H1 (cell line): Measurements from ENCODE around the gene TBC1D9. TPM values are rescaled to one million over a fixed set of nuclear protein-coding genes. Genes with fewer than 3 reads are reported as not detected.

ENCODE experiments used
- CTCF ChIA-PET: fragments of 300-600 bp; sonication (Branson Sonifier 250); formaldehyde crosslinking; loops from one replicate; lab custom pipeline; 2021; ENCODE audit not compliant: partially characterized antibody; lab: Charles Lee
- POLR2A ChIA-PET: fragments of 300-600 bp; sonication (Branson Sonifier 250); formaldehyde crosslinking; loops from one replicate; lab custom pipeline; 2021; ENCODE audit warnings: inconsistent platforms; ENCODE audit not compliant: partially characterized antibody; lab: Charles Lee
- DNase-seq, 2 experiments: peaks; one replicate each; pipeline versions ENCODE4 v3.0.0 to v3.0.0-alpha.2; 2010 to 2022; ENCODE audit warnings: low spot score in 2 of 2, low read depth in 1 of 2, mixed read lengths in 1 of 2
- FAIRE-seq: peaks from 2 replicates; lab custom pipeline; 2011; peaks lifted over from hg19 to GRCh38; lab: Jason Lieb, UNC
- H2AFZ ChIP-seq: 2 replicates; pipeline ENCODE4 v1.8.1; 2012; ENCODE audit warnings: low read length, inconsistent platforms
- H2AK5ac ChIP-seq: 2 replicates; pipeline ENCODE4 v1.6.1; 2013; ENCODE audit warnings: low read depth, low read length
- H2BK120ac ChIP-seq: replicated peaks from 2 replicates; pipeline ENCODE3; 2013; ENCODE audit warnings: low read depth, low read length, inconsistent platforms
- H2BK12ac ChIP-seq: 2 replicates; pipeline ENCODE4 v1.6.1; 2013; ENCODE audit warnings: low read depth, low read length
- H2BK15ac ChIP-seq: 2 replicates; pipeline ENCODE4 v1.6.1; 2013; ENCODE audit warnings: low read length
- H2BK20ac ChIP-seq: 2 replicates; pipeline ENCODE4 v1.6.1; 2013; ENCODE audit warnings: low read length
- H2BK5ac ChIP-seq: 2 replicates; pipeline ENCODE4 v1.6.1; 2013; ENCODE audit warnings: low read depth, low read length
- H3K14ac ChIP-seq: 2 replicates; pipeline ENCODE4 v1.6.1; 2013; ENCODE audit warnings: inconsistent platforms; ENCODE audit not compliant: insufficient read length
- H3K18ac ChIP-seq: 2 replicates; pipeline ENCODE4 v1.6.1; 2013; ENCODE audit warnings: low read length; ENCODE audit errors: extremely low read depth
- H3K23ac ChIP-seq: 2 replicates; pipeline ENCODE4 v1.6.1; 2013; ENCODE audit warnings: inconsistent platforms; ENCODE audit not compliant: insufficient read length
- H3K23me2 ChIP-seq: 2 replicates; pipeline ENCODE4 v1.6.1; 2013; ENCODE audit warnings: low read depth, low read length
- H3K27ac ChIP-seq: 2 replicates; pipeline ENCODE4 v1.6.1; 2011; ENCODE audit warnings: low read depth, low read length, inconsistent platforms
- H3K27me3 ChIP-seq, 4 experiments: replicated peaks in 1 of 4; 1 replicate in 1 of 4; 2 replicates in 3 of 4; pipeline versions ENCODE4 v1.6.1 to v1.8.1; 2011 to 2013; ENCODE audit warnings: low read length in 3 of 4, mild to moderate bottlenecking in 3 of 4, inconsistent platforms in 2 of 4, mixed read lengths in 2 of 4, moderate library complexity in 1 of 4; ENCODE audit not compliant: control insufficient read depth in 3 of 4, insufficient read depth in 3 of 4; ENCODE audit errors: extremely low read depth in 1 of 4
- H3K36me3 ChIP-seq, 4 experiments: 2 replicates each; pipeline versions ENCODE4 v1.6.1 to v1.8.1; 2011 to 2013; ENCODE audit warnings: mild to moderate bottlenecking in 4 of 4, low read length in 3 of 4, moderate library complexity in 2 of 4, control low read depth in 1 of 4, inconsistent platforms in 1 of 4; ENCODE audit not compliant: insufficient read depth in 4 of 4, control insufficient read depth in 2 of 4
- H3K4ac ChIP-seq: replicated peaks from 2 replicates; pipeline ENCODE3; 2013; ENCODE audit warnings: low read length, low read depth, mixed read lengths, inconsistent platforms; ENCODE audit not compliant: insufficient read length
- H3K4me1 ChIP-seq, 4 experiments: replicated peaks in 1 of 4; 1 replicate in 1 of 4; 2 replicates in 3 of 4; pipeline versions ENCODE4 v1.6.1 to v1.8.1; 2011 to 2013; ENCODE audit warnings: low read length in 3 of 4, inconsistent platforms in 2 of 4, mixed read lengths in 1 of 4; ENCODE audit not compliant: insufficient read depth in 4 of 4, control insufficient read depth in 3 of 4
- H3K4me2 ChIP-seq, 2 experiments: 2 replicates each; pipeline versions ENCODE4 v1.6.1 to v1.8.1; 2011 to 2013; ENCODE audit warnings: low read depth in 2 of 2, low read length in 2 of 2, control low read depth in 1 of 2, inconsistent platforms in 1 of 2, mild to moderate bottlenecking in 1 of 2; ENCODE audit not compliant: insufficient read depth in 1 of 2
- H3K4me3 ChIP-seq, 4 experiments: fragments of 200-600, 300-600 bp in 1 of 4; sonication (generic), shearing (Covaris generic), sonication (Bioruptor Twin) in 1 of 4; 2 replicates each; pipeline versions ENCODE4 v1.5.1 to v1.8.1; 2011 to 2016; ENCODE audit warnings: low read length in 4 of 4, low read depth in 3 of 4, control low read depth in 2 of 4, inconsistent platforms in 2 of 4, mild to moderate bottlenecking in 2 of 4, mixed read lengths in 1 of 4, moderate library complexity in 1 of 4; ENCODE audit not compliant: insufficient read depth in 2 of 4; ENCODE audit errors: extremely low read depth in 1 of 4
- H3K56ac ChIP-seq: replicated peaks from 2 replicates; pipeline ENCODE3; 2013; ENCODE audit warnings: low read depth, mild to moderate bottlenecking, mixed read lengths, low read length, inconsistent platforms; ENCODE audit not compliant: insufficient read length
- H3K79me1 ChIP-seq: 2 replicates; pipeline ENCODE4 v1.6.1; 2013; ENCODE audit warnings: low read depth, low read length, control low read depth
- H3K79me2 ChIP-seq, 2 experiments: 2 replicates each; pipeline versions ENCODE4 v1.6.1 to v1.8.1; 2012 to 2013; ENCODE audit warnings: low read length in 2 of 2, mild to moderate bottlenecking in 2 of 2, inconsistent platforms in 1 of 2; ENCODE audit not compliant: insufficient read depth in 2 of 2, control insufficient read depth in 1 of 2
- H3K9ac ChIP-seq, 4 experiments: replicated peaks in 1 of 4; 1 replicate in 1 of 4; 2 replicates in 3 of 4; pipeline versions ENCODE4 v1.6.1 to v1.8.1; 2011 to 2013; ENCODE audit warnings: low read depth in 3 of 4, low read length in 3 of 4, control low read depth in 2 of 4, mild to moderate bottlenecking in 2 of 4, moderate library complexity in 2 of 4, inconsistent platforms in 1 of 4; ENCODE audit errors: extremely low read depth in 1 of 4
- H3K9me3 ChIP-seq, 2 experiments: 2 replicates each; pipeline versions ENCODE4 v1.6.1 to v1.8.1; 2012 to 2013; ENCODE audit warnings: mild to moderate bottlenecking in 2 of 2, moderate library complexity in 2 of 2, control low read depth in 1 of 2, inconsistent platforms in 1 of 2, low read depth in 1 of 2, low read length in 1 of 2, mixed read lengths in 1 of 2; ENCODE audit not compliant: insufficient read depth in 2 of 2
- H4K20me1 ChIP-seq, 2 experiments: replicated peaks in 1 of 2; 2 replicates each; pipeline versions ENCODE3 to v1.8.1; 2011 to 2013; ENCODE audit warnings: inconsistent platforms in 2 of 2, low read length in 2 of 2, mild to moderate bottlenecking in 1 of 2; ENCODE audit not compliant: insufficient read depth in 2 of 2, control insufficient read depth in 1 of 2
- H4K5ac ChIP-seq: 2 replicates; pipeline ENCODE4 v1.6.1; 2013; ENCODE audit warnings: low read length, low read depth, mixed read lengths, inconsistent platforms; ENCODE audit not compliant: insufficient read length
- H4K8ac ChIP-seq: 2 replicates; pipeline ENCODE4 v1.8.0; 2013; ENCODE audit warnings: mild to moderate bottlenecking, moderate library complexity, low read length, inconsistent platforms; ENCODE audit not compliant: insufficient read depth; ENCODE audit errors: extremely low read depth
- H4K91ac ChIP-seq: replicated peaks from 2 replicates; pipeline ENCODE3; 2013; ENCODE audit warnings: low read length, mixed read lengths, inconsistent platforms; ENCODE audit not compliant: insufficient read length
- BACH1 ChIP-seq: IDR thresholded peaks from 2 replicates; pipeline ENCODE4 v1.6.1; 2012; ENCODE audit warnings: low read length, improper control_type of control experiment
- CHD1 ChIP-seq: IDR thresholded peaks from 2 replicates; pipeline ENCODE4 v1.6.1; 2012; ENCODE audit warnings: low read depth, low read length, improper control_type of control experiment
- CHD2 ChIP-seq: IDR thresholded peaks from 2 replicates; pipeline ENCODE4 v1.6.1; 2012; ENCODE audit warnings: low read length, improper control_type of control experiment
- E2F6 ChIP-seq: IDR thresholded peaks from 2 replicates; pipeline ENCODE4 v1.6.1; 2012; ENCODE audit warnings: inconsistent platforms
- EZH2 ChIP-seq: fragments of 200-600 bp; sonication (generic); IDR thresholded peaks from 2 replicates; pipeline ENCODE4 v1.7.1; 2012; ENCODE audit warnings: low read depth, mild to moderate bottlenecking, moderate library complexity, low read length, inconsistent platforms; ENCODE audit not compliant: severe bottlenecking
- HDAC6 ChIP-seq: IDR thresholded peaks from one replicate; pipeline ENCODE4 v1.7.1; 2012; ENCODE audit warnings: low read depth, mild to moderate bottlenecking, inconsistent platforms, low read length, moderate library complexity
- JUN ChIP-seq: IDR thresholded peaks from 2 replicates; pipeline ENCODE4 v1.6.1; 2011; ENCODE audit warnings: low read depth, mild to moderate bottlenecking, improper control_type of control experiment, low read length
- KDM1A ChIP-seq: fragments of 200-600, 300-600 bp; sonication (generic); IDR thresholded peaks from 2 replicates; pipeline ENCODE4 v1.7.1; 2016; ENCODE audit warnings: mild to moderate bottlenecking, low read length, borderline replicate concordance
- NANOG ChIP-seq: IDR thresholded peaks from 2 replicates; pipeline ENCODE4 v1.6.1; 2011; ENCODE audit warnings: low read length, low read depth, mild to moderate bottlenecking, inconsistent platforms; ENCODE audit not compliant: insufficient read depth, poor library complexity, severe bottlenecking
- POLR2A ChIP-seq, 2 experiments: IDR thresholded peaks; 1 replicate in 1 of 2; 2 replicates in 1 of 2; pipeline ENCODE4 v1.6.1; 2011; ENCODE audit warnings: low read depth in 2 of 2, low read length in 2 of 2, mild to moderate bottlenecking in 2 of 2; ENCODE audit errors: control extremely low read depth in 1 of 2
- POLR2AphosphoS5 ChIP-seq: IDR thresholded peaks from 2 replicates; pipeline ENCODE4 v1.6.1; 2011; ENCODE audit warnings: low read depth, low read length
- SIRT6 ChIP-seq: IDR thresholded peaks from one replicate; pipeline ENCODE4 v1.7.1; 2012; ENCODE audit warnings: low read length, inconsistent platforms
- SP1 ChIP-seq: IDR thresholded peaks from 2 replicates; pipeline ENCODE4 v1.6.1; 2011; ENCODE audit warnings: low read depth, low read length
- YY1 ChIP-seq: IDR thresholded peaks from 2 replicates; pipeline ENCODE4 v1.6.1; 2011; ENCODE audit warnings: low read depth, mild to moderate bottlenecking, low read length
- polyA plus RNA-seq, 7 experiments: library from polyadenylated mRNA; depleted of rRNA in 3 of 7; stranded (reverse) in 5 of 7; unstranded in 2 of 7; fragments of >200 nt in 5 of 7; fragments of 200-250 nt in 2 of 7; gene quantifications; 1 replicate in 5 of 7; 2 replicates in 1 of 7; 4 replicates in 1 of 7; pipeline versions ENCODE4 v1.2.1 to v1.2.3, GENCODE V29; 2011 to 2013; ENCODE audit warnings: missing spikeins in 2 of 7, mixed read lengths in 2 of 7
- total RNA-seq: library from RNA; stranded (reverse); fragmentation: NEBNext Ultra II Directional; extraction: Animal tissue kit (Norgen Biotek cat#: 25700); gene quantifications from 2 replicates; pipeline ENCODE4 v1.2.1, GENCODE V29; 2021
- TF ChIP-seq, protein P1 (sequence below): IDR thresholded peaks from 2 replicates; pipeline ENCODE4 v1.6.1; 2011; ENCODE audit warnings: low read length, improper control_type of control experiment

TBC1D9 gene
- total and polyA plus RNA-seq, 2 of the 8 experiments (the other 6 are each of a cell fraction or from before 2014, with no cell fraction given) = 0.94 to 1.0 TPM

DNA sequence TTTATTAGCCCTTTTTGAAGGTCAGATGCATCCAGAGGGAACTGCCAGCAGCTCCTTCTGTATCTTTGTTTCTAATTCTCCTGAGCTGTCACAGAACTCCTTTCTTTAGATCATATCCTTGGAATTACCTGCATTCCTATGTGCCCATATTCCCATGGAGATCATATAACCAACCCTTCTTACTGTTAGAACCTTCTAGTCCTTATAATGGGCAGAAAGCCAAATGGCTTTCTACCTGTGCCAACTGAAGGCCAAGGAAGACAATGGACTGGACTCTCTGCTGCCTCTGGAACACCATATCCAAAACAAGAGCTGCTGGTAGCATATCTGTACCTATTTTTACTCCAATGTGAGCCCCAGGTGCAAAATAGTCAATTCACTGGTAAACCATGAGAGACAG, 60.7 kb downstream of the TBC1D9 start:
- Histone ChIP-seq H2BK120ac (no peak overlapping the region), H2BK20ac (no peak overlapping the region), H2AK5ac (no peak overlapping the region), H4K20me1 (no peaks in the 10 kb centered on the region), H4K91ac (no peak overlapping the region), H3K27me3 (peaks cover 1 to 17% (median 5%) of the 10 kb centered on the region in 4 experiments; a peak in 6 of 7 replicates), H4K8ac (no peak overlapping the region), H4K5ac (no peak overlapping the region), H3K9me3 (no peaks in the 10 kb centered on the region), H2BK15ac (no peak overlapping the region), H3K23me2 (no peaks in the 10 kb centered on the region), H3K36me3 (no peaks in the 10 kb centered on the region), H2AFZ (no peak overlapping the region), H3K27ac (no peak overlapping the region), H2BK12ac (no peak overlapping the region), H3K23ac (no peak overlapping the region), H3K4me3 (no peak overlapping the region), H3K4me1 (no peaks in the 10 kb centered on the region), H2BK5ac (no peak overlapping the region), H3K18ac (no peak overlapping the region), H3K9ac (no peak overlapping the region), H3K14ac (no peak overlapping the region), H3K79me1 (no peaks in the 10 kb centered on the region), H3K79me2 (no peaks in the 10 kb centered on the region), H3K56ac (no peak overlapping the region), H3K4me2 (no peak overlapping the region), H3K4ac (no peak overlapping the region)
- FAIRE-seq = no peak
- DNase-seq = no peak
- ChIA-PET CTCF (interaction anchor here (0.9 to 1.2 kb wide), 2 partner anchors 24 to 36 kb away, joined by 3 read pairs; no protein-coding TSS in a partner anchor), POLR2A (no interaction called here)
- TF ChIP-seq NANOG = no peak
- no peak for TF ChIP-seq HDAC6
- no peak for TF ChIP-seq KDM1A
- no peak for TF ChIP-seq SP1
- TF ChIP-seq E2F6 = no peak
- TF ChIP-seq CHD1 = no peak
- TF ChIP-seq YY1 = no peak
- TF ChIP-seq EZH2 = no peak
- TF ChIP-seq CHD2 = no peak
- TF ChIP-seq JUN = no peak
- no peak for TF ChIP-seq SIRT6
- no peak for TF ChIP-seq BACH1
- no peak for TF ChIP-seq POLR2A (IDR thresholded peaks at IDR 0.05; ENCODE audit: control extremely low read depth in 1 of 2, low read depth in 2 of 2, low read length in 2 of 2)
- TF ChIP-seq POLR2AphosphoS5 = no peak
- TF ChIP-seq, protein P1, sequence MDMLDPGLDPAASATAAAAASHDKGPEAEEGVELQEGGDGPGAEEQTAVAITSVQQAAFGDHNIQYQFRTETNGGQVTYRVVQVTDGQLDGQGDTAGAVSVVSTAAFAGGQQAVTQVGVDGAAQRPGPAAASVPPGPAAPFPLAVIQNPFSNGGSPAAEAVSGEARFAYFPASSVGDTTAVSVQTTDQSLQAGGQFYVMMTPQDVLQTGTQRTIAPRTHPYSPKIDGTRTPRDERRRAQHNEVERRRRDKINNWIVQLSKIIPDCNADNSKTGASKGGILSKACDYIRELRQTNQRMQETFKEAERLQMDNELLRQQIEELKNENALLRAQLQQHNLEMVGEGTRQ = no peak
